Psoas muscle (tissue), 8 donors: ENCODE results near the gene FDCSP. TPM values are rescaled to one million over a fixed set of nuclear protein-coding genes. Genes with fewer than 3 reads are reported as not detected.
"Not testable (repeated sequence)": the region's sequence is repeated elsewhere in the genome, so short reads cannot be mapped to it uniquely, and the experiment has no call there.

Experiments used
- ATAC-seq, 4 donors: fragments of 200-7000 bp; cut with Tn5 transposase; one replicate each; pipeline ENCODE4 v1.9.1; 2020; ENCODE audit warnings: moderate library complexity in 3 of 4, mild to moderate bottlenecking in 2 of 4
- DNase-seq, 2 donors: peaks; one replicate each; pipeline ENCODE4 v3.0.0-alpha.2; 2020
- H3K27ac ChIP-seq: fragments of 200-600 bp; one replicate; pipeline ENCODE4 v1.8.0; 2022
- H3K27me3 ChIP-seq, 3 donors: fragments of 200-600 bp in 1 of 3; one replicate each; pipeline versions ENCODE4 v1.6.1 to v1.8.0; 2013 to 2022; ENCODE audit warnings: low read length in 2 of 3, mild to moderate bottlenecking in 2 of 3, moderate library complexity in 1 of 3; ENCODE audit not compliant: insufficient read depth in 3 of 3
- H3K36me3 ChIP-seq, 2 donors: fragments of 200-600 bp in 1 of 2; one replicate each; pipeline versions ENCODE4 v1.6.1 to v1.8.0; 2013 to 2022; ENCODE audit warnings: low read depth in 1 of 2, mild to moderate bottlenecking in 1 of 2, moderate library complexity in 1 of 2; ENCODE audit not compliant: insufficient read depth in 1 of 2
- H3K4me1 ChIP-seq: fragments of 200-600 bp; one replicate; pipeline ENCODE4 v1.8.0; 2022
- H3K4me3 ChIP-seq: fragments of 200-600 bp; one replicate; pipeline ENCODE4 v1.8.0; 2022; ENCODE audit warnings: mild to moderate bottlenecking
- H3K9me3 ChIP-seq: fragments of 200-600 bp; one replicate; pipeline ENCODE4 v1.8.0; 2022
- WGBS, 3 donors: extraction: QIAGEN DNeasy Blood & Tissue Kit; methylation state at CpG; one replicate each; pipeline versions ENCODE4 v1.1.6 to v1.1.7; 2013; 5-methylcytosine and 5-hydroxymethylcytosine counted together
- intact Hi-C, 2 donors: fragments of 100-400 bp; cut with DNase I; formaldehyde crosslinking; loops; one replicate each; pipeline versions ENCODE4 v1.11.0 to v1.14.2; 2022
- polyA plus RNA-seq, 3 donors: library from polyadenylated mRNA; stranded (reverse); fragments of 200-250 nt; gene quantifications; one replicate each; pipeline ENCODE4 v1.2.3, GENCODE V29; 2013
- total RNA-seq, 4 donors: library from RNA; stranded (reverse); fragmentation: NEBNext Ultra II Directional in 2 of 4; extraction: Animal tissue kit (Norgen Biotek cat#: 25700) in 2 of 4; gene quantifications; one replicate each; pipeline versions ENCODE4 v1.2.1 to v1.2.4, GENCODE V29; 2021 to 2023
- TF ChIP-seq, protein P1 (sequence below): fragments of 200-600 bp; IDR thresholded peaks from one replicate; pipeline ENCODE4 v1.8.0; 2022; ENCODE audit warnings: antibody characterized with exemption
- donor health status: healthy with polysubstance abuse.
- donor health status: DM: no; HTN: no; CAD: no; lungs with moderate emphysema.
- donor health status: Bipolar disorder and iron deficiency.
- donor health status: healthy.
- donor health status: DM: yes; HTN: yes; CAD: no.
- donor health status: DM: no; HTN: no; CAD: no.
- donor health status: DM: no; HTN: no; CAD: no.
- donor health status: DM: yes; HTN: yes; CAD: no.

FDCSP gene
- total and polyA plus RNA-seq, 7 donors, result not detected

DNA sequence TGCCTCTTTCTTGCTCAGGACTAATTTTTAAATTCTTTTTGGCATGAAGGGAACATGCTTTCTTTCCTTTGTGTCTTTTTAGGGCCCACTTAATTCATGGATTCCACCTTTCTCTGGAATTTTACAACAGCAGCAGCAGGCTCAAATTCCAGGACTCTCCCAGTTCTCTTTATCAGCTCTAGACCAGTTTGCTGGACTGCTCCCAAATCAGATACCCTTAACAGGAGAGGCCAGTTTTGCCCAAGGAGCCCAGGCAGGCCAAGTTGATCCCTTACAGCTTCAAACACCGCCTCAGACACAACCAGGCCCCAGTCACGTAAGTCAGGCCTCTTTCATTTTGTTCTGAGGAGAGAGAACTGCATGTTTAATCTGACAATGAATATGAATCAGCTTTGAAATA is 28.1 kb upstream of the FDCSP start:
- no peak overlapping the region for H3K27ac ChIP-seq
- no peak for DNase-seq
- no peaks in the 10 kb centered on the region for H3K27me3 ChIP-seq
- H3K4me1 ChIP-seq, result no peaks in the 10 kb centered on the region
- H3K36me3 ChIP-seq, result no peaks in the 10 kb centered on the region
- 47 to 61% (median 58%) methylated on average over 2 of the region's 2 CpGs for WGBS, 3 donors
- TF ChIP-seq, protein P1, sequence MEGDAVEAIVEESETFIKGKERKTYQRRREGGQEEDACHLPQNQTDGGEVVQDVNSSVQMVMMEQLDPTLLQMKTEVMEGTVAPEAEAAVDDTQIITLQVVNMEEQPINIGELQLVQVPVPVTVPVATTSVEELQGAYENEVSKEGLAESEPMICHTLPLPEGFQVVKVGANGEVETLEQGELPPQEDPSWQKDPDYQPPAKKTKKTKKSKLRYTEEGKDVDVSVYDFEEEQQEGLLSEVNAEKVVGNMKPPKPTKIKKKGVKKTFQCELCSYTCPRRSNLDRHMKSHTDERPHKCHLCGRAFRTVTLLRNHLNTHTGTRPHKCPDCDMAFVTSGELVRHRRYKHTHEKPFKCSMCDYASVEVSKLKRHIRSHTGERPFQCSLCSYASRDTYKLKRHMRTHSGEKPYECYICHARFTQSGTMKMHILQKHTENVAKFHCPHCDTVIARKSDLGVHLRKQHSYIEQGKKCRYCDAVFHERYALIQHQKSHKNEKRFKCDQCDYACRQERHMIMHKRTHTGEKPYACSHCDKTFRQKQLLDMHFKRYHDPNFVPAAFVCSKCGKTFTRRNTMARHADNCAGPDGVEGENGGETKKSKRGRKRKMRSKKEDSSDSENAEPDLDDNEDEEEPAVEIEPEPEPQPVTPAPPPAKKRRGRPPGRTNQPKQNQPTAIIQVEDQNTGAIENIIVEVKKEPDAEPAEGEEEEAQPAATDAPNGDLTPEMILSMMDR, result no peak
- intact Hi-C loops, result no loop called here
- ATAC-seq, result no peak
- no peaks in the 10 kb centered on the region for H3K9me3 ChIP-seq
- no peak overlapping the region for H3K4me3 ChIP-seq

DNA sequence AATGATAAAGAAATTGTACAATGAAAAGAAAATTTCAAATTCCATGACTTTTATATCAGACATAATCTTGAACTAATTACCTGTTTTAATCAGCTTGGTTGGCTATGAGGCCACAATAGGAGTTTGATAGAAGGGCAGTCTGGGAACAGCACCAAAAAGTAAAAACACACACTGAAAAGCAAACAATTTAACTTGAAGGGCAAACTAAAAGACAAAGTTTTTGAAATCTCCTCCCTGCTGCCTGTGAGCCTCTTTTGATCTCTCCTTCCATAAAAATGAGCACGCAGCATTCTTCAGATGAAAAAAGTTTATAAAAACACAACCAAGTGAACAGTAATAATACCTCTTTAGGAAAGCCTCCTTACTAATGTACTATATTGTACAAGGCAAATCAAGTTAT is 22.3 kb upstream of the FDCSP start:
- Histone ChIP-seq H3K27ac (no peak overlapping the region), H3K36me3 (no peaks in the 10 kb centered on the region), H3K4me3 (no peak overlapping the region), H3K27me3 (no peaks in the 10 kb centered on the region), H3K4me1 (no peaks in the 10 kb centered on the region), H3K9me3 (no peaks in the 10 kb centered on the region)
- 64 to 85% (median 67%) methylated on average over 1 of the region's 1 CpG for WGBS, 3 donors
- TF ChIP-seq, protein P1, result no peak
- DNase-seq (no peak), ATAC-seq (no peak)
- intact Hi-C loops, result no loop called here

DNA sequence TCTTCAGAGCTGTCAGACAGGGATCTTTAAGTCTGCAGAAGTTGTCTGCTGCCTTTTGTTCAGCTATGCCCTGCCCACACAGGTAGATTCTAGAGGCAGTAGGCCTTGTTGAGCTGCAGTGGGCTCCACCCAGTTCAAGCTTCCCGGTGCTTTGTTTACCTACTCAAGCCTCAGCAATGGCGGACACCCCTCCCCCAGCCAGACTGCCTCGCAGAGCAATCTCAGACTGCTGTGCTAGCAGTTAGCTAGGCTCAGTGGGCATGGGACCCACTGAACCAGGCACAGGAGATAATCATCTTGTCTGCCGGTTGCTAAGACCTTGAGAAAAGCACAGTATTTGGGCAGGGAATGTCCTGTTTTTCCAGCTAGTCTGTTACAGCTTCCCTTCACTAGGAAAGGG is 13.2 kb upstream of the FDCSP start:
- H3K4me1 ChIP-seq, H3K4me3 ChIP-seq, H3K27ac ChIP-seq, H3K36me3 ChIP-seq, DNase-seq, H3K27me3 ChIP-seq, intact Hi-C loops, H3K9me3 ChIP-seq, ATAC-seq: not testable (repeated sequence)
- WGBS, 3 donors, result 72 to 86% (median 76%) methylated on average over 4 of the region's 4 CpGs

DNA sequence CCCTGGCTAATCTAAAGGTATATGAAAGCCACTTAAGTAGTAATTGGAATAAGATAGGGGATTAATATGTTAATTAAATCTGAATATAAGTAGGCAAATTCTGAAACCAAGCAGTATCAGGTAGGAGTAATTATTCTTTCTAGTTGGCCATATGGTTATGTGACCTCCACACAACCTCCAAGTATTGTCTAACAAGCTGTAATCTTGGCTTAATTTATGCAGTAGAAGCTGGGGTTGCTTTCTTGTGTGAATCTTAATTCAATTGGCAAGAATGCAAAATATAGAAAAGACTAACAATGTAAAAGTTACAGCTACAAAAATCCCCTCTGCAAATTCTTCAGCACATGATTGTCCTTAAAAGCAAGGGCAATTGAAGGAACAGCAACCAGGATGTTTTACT is 9.8 kb upstream of the FDCSP start:
- intact Hi-C loops, ATAC-seq, H3K27me3 ChIP-seq, H3K4me3 ChIP-seq, H3K4me1 ChIP-seq, H3K36me3 ChIP-seq, DNase-seq, H3K9me3 ChIP-seq, H3K27ac ChIP-seq: not testable (repeated sequence)

DNA sequence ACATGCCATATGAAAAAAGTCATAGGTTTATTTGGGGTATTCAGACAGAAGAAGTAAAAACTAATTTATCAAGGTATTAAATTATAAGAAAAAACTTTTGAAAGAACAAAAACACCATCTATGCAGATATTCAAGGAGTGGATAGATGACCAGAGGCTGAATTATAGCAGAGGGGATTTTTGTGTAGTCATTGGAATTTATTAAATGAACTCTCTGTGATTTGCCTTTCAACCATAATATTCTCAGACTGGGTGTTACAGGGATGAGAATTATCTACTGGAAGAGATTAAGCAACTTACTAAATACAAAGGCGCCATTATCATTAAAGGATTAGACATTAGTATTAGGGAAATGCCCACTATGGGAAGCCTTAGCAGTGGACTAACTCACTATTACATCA is 9.4 kb upstream of the FDCSP start:
- H3K4me3 ChIP-seq, intact Hi-C loops, H3K4me1 ChIP-seq, DNase-seq, H3K36me3 ChIP-seq, H3K27ac ChIP-seq, H3K9me3 ChIP-seq, H3K27me3 ChIP-seq, ATAC-seq: not testable (repeated sequence)
- WGBS, 3 donors, result 96 to 100% (median 100%) methylated on average over 1 of the region's 1 CpG

DNA sequence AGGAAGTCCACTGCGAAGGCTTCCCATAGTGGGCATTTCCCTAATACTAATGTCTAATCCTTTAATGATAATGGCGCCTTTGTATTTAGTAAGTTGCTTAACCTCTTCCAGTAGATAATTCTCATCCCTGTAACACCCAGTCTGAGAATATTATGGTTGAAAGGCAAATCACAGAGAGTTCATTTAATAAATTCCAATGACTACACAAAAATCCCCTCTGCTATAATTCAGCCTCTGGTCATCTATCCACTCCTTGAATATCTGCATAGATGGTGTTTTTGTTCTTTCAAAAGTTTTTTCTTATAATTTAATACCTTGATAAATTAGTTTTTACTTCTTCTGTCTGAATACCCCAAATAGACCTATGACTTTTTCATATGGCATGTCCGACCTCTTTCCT is 4.5 kb upstream of the FDCSP start:
- H3K36me3 ChIP-seq, H3K27ac ChIP-seq, H3K9me3 ChIP-seq, intact Hi-C loops, H3K27me3 ChIP-seq, DNase-seq, H3K4me3 ChIP-seq, H3K4me1 ChIP-seq, ATAC-seq: not testable (repeated sequence)
- WGBS, 3 donors, result 90 to 93% (median 92%) methylated on average over 3 of the region's 3 CpGs

DNA sequence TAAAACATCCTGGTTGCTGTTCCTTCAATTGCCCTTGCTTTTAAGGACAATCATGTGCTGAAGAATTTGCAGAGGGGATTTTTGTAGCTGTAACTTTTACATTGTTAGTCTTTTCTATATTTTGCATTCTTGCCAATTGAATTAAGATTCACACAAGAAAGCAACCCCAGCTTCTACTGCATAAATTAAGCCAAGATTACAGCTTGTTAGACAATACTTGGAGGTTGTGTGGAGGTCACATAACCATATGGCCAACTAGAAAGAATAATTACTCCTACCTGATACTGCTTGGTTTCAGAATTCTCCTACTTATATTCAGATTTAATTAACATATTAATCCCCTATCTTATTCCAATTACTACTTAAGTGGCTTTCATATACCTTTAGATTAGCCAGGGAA is 4.1 kb upstream of the FDCSP start:
- intact Hi-C loops, ATAC-seq, H3K4me1 ChIP-seq, H3K9me3 ChIP-seq, H3K4me3 ChIP-seq, H3K27me3 ChIP-seq, DNase-seq, H3K27ac ChIP-seq, H3K36me3 ChIP-seq: not testable (repeated sequence)
